LNCAP (cell line): ENCODE results near the gene SLC10A7.

Experiments
- CTCF ChIP-seq: fragments of 450-650 bp; IDR thresholded peaks from 2 replicates; pipeline ENCODE4 v1.5.1; 2017; ENCODE audit warnings: mild to moderate bottlenecking

The SLC10A7 gene

GRCh38 chr4:146278986-146279385 lies 242.8 kb downstream of the SLC10A7 start:
- no peak for TF ChIP-seq CTCF

GRCh38 chr4:146275370-146275769 lies 246.4 kb downstream of the SLC10A7 start:
- no peak for TF ChIP-seq CTCF

GRCh38 chr4:146274774-146275173 lies 247.0 kb downstream of the SLC10A7 start:
- no peak for TF ChIP-seq CTCF

- no peak for TF ChIP-seq CTCF
These were observed 248.4 kb downstream of the SLC10A7 start for GRCh38 chr4:146273204-146273901.

GRCh38 chr4:146271466-146271865 lies 250.3 kb downstream of the SLC10A7 start:
- no peak for TF ChIP-seq CTCF

- TF ChIP-seq CTCF = no peak
These were observed 252.5 kb downstream of the SLC10A7 start for GRCh38 chr4:146269228-146269653.

- TF ChIP-seq CTCF = no peak
These were observed 253.9 kb downstream of the SLC10A7 start for GRCh38 chr4:146267826-146268225.
